ENCODE measurements around the gene IGFBP1.
"Not testable (repeated sequence)": the region's sequence is repeated elsewhere in the genome, so short reads cannot be mapped to it uniquely, and the experiment has no call there.

The IGFBP1 gene

GRCh38 chr7:45930967-45931366 is 42.7 kb downstream of the IGFBP1 start:
- H3K4me1 Mint-ChIP-seq, result no peaks in the 10 kb centered on the region
- no peak overlapping the region for H3K4me3 Mint-ChIP-seq
- H3K27me3 Mint-ChIP-seq (ENCODE audit: low read depth), result no peaks in the 10 kb centered on the region
- peaks cover 11% of the 10 kb centered on the region for H3K9me3 Mint-ChIP-seq
- no peak for TF ChIP-seq CTCF (IDR thresholded peaks at IDR 0.05; ENCODE audit: unreplicated experiment in 3 of 3)
- no peak overlapping the region for H3K27ac Mint-ChIP-seq
- no peaks in the 10 kb centered on the region for H3K36me3 Mint-ChIP-seq (ENCODE audit: low read depth)

GRCh38 chr7:45937301-45937700 is 49.0 kb downstream of the IGFBP1 start:
- TF ChIP-seq CTCF (IDR thresholded peaks at IDR 0.05; ENCODE audit: unreplicated experiment in 3 of 3), result no peak
- no peak overlapping the region for H3K27ac Mint-ChIP-seq
- no peaks in the 10 kb centered on the region for H3K36me3 Mint-ChIP-seq (ENCODE audit: low read depth)
- peaks cover 8% of the 10 kb centered on the region for H3K9me3 Mint-ChIP-seq
- H3K4me1 Mint-ChIP-seq, result no peaks in the 10 kb centered on the region
- H3K27me3 Mint-ChIP-seq (ENCODE audit: low read depth), result no peaks in the 10 kb centered on the region
- no peak overlapping the region for H3K4me3 Mint-ChIP-seq

- H3K36me3 Mint-ChIP-seq (ENCODE audit: low read depth), result no peaks in the 10 kb centered on the region
- peaks cover 8% of the 10 kb centered on the region for H3K9me3 Mint-ChIP-seq
- H3K27ac Mint-ChIP-seq, result no peak overlapping the region
- H3K4me3 Mint-ChIP-seq, result no peak overlapping the region
- no peaks in the 10 kb centered on the region for H3K27me3 Mint-ChIP-seq (ENCODE audit: low read depth)
- no peak for TF ChIP-seq CTCF (IDR thresholded peaks at IDR 0.05; ENCODE audit: unreplicated experiment in 3 of 3)
- no peaks in the 10 kb centered on the region for H3K4me1 Mint-ChIP-seq
These were observed 49.6 kb downstream of the IGFBP1 start for GRCh38 chr7:45937862-45938261.

- Mint-ChIP-seq H3K4me3 (no peak overlapping the region), H3K27me3 (ENCODE audit: low read depth) (no peaks in the 10 kb centered on the region), H3K4me1 (no peaks in the 10 kb centered on the region), H3K27ac (no peak overlapping the region), H3K9me3 (peaks cover 8% of the 10 kb centered on the region), H3K36me3 (ENCODE audit: low read depth) (no peaks in the 10 kb centered on the region)
- TF ChIP-seq CTCF (IDR thresholded peaks at IDR 0.05; ENCODE audit: unreplicated experiment in 3 of 3), result no peak
These were observed 50.5 kb downstream of the IGFBP1 start for GRCh38 chr7:45938626-45939302.

GRCh38 chr7:45939574-45939973 is 51.3 kb downstream of the IGFBP1 start:
- Mint-ChIP-seq H3K4me1 (no peaks in the 10 kb centered on the region), H3K4me3 (no peak overlapping the region), H3K36me3 (ENCODE audit: low read depth) (no peaks in the 10 kb centered on the region), H3K27ac (no peak overlapping the region), H3K9me3 (peaks cover 4% of the 10 kb centered on the region), H3K27me3 (ENCODE audit: low read depth) (no peaks in the 10 kb centered on the region)
- no peak for TF ChIP-seq CTCF (IDR thresholded peaks at IDR 0.05; ENCODE audit: unreplicated experiment in 3 of 3)

GRCh38 chr7:45940237-45940781 is 52.0 kb downstream of the IGFBP1 start:
- not testable (repeated sequence) for H3K9me3 Mint-ChIP-seq; H3K27ac Mint-ChIP-seq; H3K4me1 Mint-ChIP-seq; H3K4me3 Mint-ChIP-seq; H3K36me3 Mint-ChIP-seq (ENCODE audit: low read depth); H3K27me3 Mint-ChIP-seq (ENCODE audit: low read depth)
